ENCODE data around the gene SPN.
"Not testable (repeated sequence)": the region's sequence is repeated elsewhere in the genome, so short reads cannot be mapped to it uniquely, and the experiment has no call there.

The SPN gene

DNA sequence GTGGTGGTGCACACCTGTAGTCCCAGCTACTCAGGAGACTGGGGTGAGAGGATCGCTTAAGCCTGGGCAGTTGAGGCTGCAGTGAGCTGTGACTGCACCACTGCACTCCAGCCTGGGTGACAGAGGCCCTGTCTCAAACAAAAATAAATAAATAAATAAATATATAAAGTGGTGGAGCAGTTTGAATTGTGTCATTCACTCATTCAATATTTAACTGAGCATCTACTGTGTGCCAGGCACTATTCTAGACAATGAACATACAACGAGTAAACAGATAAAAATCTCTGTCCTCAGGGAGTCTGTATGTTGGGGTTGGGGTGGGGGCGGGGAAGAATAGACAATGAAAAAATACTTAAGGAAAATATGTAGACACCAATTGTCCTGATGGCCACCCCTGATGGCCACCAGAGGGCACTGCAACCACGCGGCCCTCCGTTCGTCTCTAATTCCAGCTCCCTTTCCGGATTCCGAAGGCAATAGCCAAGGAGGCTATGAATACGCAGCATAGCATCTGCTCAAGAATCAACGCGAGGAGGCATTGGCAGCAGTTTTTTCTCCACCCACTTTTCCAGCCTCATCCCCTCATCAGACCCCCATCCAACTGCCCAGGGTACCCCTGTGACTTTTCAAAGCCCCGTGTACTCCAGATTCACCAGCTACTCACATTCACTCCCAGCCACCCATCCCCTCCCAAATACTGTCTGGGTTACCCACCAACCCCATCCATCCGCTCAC, 37.4 kb downstream of the SPN start:
- FAIRE-seq: peak; percentile 35
- TF ChIP-seq, protein P1, sequence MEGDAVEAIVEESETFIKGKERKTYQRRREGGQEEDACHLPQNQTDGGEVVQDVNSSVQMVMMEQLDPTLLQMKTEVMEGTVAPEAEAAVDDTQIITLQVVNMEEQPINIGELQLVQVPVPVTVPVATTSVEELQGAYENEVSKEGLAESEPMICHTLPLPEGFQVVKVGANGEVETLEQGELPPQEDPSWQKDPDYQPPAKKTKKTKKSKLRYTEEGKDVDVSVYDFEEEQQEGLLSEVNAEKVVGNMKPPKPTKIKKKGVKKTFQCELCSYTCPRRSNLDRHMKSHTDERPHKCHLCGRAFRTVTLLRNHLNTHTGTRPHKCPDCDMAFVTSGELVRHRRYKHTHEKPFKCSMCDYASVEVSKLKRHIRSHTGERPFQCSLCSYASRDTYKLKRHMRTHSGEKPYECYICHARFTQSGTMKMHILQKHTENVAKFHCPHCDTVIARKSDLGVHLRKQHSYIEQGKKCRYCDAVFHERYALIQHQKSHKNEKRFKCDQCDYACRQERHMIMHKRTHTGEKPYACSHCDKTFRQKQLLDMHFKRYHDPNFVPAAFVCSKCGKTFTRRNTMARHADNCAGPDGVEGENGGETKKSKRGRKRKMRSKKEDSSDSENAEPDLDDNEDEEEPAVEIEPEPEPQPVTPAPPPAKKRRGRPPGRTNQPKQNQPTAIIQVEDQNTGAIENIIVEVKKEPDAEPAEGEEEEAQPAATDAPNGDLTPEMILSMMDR (IDR thresholded peaks at IDR 0.05; ENCODE audit: insufficient read depth, missing control alignments): peak; percentile 84
- DNase-seq (ENCODE audit: insufficient read length, low spot score): peak; percentile 85

DNA sequence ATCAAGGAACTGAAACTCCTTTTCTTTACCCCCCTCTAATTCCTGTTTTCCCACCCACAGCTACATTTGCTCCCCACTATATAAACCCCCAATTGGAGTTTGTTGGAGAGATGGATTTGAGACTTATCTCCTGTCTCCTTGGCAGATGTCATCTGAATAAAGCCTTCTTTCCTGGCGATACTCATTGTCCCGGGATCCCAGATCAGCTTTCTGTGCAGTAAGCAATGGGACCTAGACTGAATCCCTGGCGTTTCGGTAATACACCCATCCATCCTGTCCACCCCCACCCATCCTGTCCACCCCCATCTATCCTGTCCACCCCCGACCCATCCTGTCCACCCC, 38.1 kb downstream of the SPN start:
- TF ChIP-seq, protein P1 (IDR thresholded peaks at IDR 0.05; ENCODE audit: insufficient read depth, missing control alignments): no peak
- FAIRE-seq (no peak), DNase-seq (ENCODE audit: insufficient read length, low spot score) (no peak)

DNA sequence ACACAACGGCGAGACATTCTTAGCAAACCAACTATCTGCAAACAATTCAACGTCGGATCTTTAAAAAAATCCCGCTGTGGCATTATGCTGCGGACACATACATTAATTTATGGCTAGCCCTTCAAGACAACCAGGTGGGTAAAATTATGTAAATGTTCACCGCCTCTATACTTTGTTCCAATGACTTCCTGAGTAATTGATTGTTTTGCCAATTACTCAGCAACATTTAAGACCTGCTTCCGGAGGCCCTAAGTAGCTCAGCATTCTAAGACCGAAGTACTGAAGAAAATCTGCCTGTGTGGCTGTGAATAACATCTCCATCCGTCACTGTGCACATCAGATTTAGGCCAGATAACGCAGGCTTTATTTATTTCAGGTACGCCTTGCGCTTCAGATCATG, 39.2 kb downstream of the SPN start:
- FAIRE-seq (no peak), DNase-seq (ENCODE audit: insufficient read length, low spot score) (no peak)
- TF ChIP-seq, protein P1 (IDR thresholded peaks at IDR 0.05; ENCODE audit: insufficient read depth, missing control alignments): no peak

DNA sequence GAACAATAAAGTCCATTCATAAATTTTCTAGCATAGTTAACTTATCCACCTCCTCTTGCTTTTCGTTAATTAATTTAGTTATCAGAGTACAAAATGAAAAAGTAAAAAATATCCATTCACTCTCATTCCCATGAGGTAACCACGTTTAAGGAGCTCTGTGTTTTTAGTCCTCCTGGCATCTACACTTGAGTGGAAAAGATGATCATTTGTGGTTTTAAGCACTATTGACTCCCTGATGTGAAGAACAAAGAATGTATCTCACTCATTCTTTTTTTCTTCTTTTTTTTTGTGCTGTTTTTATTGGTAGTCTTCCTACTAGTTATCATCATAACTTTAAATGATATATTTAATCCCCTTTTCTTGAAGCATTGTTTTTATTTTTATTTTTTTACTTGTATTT, 42.0 kb downstream of the SPN start:
- FAIRE-seq (no peak), DNase-seq (ENCODE audit: insufficient read length, low spot score) (no peak)
- TF ChIP-seq, protein P1 (IDR thresholded peaks at IDR 0.05; ENCODE audit: insufficient read depth, missing control alignments): no peak

DNA sequence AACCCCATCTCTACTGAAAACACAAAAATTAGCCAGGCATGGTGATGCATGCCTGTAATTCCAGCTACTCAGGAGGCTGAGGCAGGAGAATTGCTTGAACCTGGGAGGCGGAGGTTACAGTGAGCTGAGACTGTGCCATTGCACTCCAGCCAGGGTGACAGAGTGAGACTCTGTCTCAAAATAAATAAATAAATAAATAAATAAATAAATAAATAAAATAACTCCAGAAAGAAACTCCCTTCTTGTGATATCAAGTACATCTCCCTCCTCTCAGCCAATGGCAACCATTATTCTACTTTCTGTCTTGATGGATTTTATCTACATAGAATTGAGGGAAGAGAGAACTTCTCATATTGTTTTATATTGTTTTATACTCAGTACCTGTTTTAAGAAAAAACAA, 44.1 kb downstream of the SPN start:
- not testable (repeated sequence) for DNase-seq (ENCODE audit: insufficient read length, low spot score); FAIRE-seq

DNA sequence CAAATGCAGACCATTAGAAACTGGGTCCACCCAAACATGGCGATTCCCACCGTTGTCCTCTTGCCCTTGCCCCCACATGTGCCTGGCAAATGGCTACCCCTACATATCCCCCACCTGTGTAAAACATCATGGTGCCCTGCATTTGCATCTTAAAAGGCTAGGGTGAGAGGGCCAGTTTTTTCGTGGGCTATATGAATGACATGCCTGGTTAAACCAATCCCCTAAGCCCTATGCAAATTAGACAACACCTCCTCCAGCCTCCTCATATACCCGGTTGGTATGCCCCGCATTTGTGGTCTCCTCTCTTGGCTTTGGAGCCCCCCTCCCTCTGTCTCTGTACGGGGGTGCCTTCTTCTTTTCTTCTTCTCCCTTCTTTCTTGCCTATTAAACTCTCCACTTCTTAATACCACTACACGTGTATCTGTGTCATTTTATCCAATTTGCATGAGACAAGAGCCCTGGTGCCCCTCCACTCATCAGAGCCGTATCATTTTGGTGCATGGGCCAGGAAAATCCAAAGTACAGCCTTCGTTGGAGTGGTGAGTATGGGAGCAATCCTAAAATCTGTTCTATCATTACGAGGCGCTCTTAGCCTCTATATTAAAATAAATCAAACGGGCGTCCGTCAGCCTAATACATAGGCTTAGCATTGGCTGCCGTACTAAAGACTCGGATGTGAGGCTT, 46.0 kb downstream of the SPN start:
- FAIRE-seq: no peak
- TF ChIP-seq, protein P1 (IDR thresholded peaks at IDR 0.05; ENCODE audit: insufficient read depth, missing control alignments): no peak
- DNase-seq (ENCODE audit: insufficient read length, low spot score): no peak

DNA sequence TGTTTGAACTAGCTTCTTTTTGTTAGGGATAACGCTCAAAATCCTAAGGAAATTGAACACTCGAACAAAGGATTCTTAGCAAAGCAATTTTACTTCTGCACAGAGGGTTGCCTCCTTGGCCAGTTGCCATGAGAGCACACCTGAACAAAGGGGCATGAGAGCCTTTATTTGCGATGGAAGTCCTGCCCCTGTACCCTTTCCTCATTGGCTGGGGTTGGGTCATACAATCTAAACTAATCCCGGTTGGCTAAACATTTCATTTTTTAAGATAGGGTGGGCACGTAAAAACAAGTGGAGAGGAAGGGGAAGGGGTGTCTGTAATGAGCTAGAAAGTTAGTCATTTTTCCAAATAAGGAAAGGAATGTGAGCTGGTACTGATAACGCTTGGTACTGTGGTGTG, 46.6 kb downstream of the SPN start:
- not testable (repeated sequence) for DNase-seq (ENCODE audit: insufficient read length, low spot score); FAIRE-seq
